Vagina (tissue), 2 donors: ENCODE measurements around the gene KCNH2. TPM values are rescaled to one million over a fixed set of nuclear protein-coding genes. Genes with fewer than 3 reads are reported as not detected.

Experiments
- DNase-seq, 2 donors: peaks; one replicate each; pipeline ENCODE4 v3.0.0-alpha.2; 2017; ENCODE audit errors: extremely low spot score in 2 of 2
- H3K27ac ChIP-seq: fragments of 200-600 bp; sonication (generic); one replicate; pipeline ENCODE4 v1.5.1; 2019
- H3K27me3 ChIP-seq: fragments of 200-600 bp; sonication (generic); one replicate; pipeline ENCODE4 v1.5.1; 2019
- H3K36me3 ChIP-seq, 2 donors: fragments of 200-600 bp; sonication (generic); one replicate each; pipeline ENCODE4 v1.5.1; 2017 to 2019
- H3K4me1 ChIP-seq: fragments of 200-600 bp; sonication (generic); one replicate; pipeline ENCODE4 v1.5.1; 2019
- H3K4me3 ChIP-seq, 2 donors: fragments of 200-600 bp; sonication (generic); 1 replicate in 1 of 2; 2 replicates in 1 of 2; pipeline ENCODE4 v1.5.1; 2016 to 2019
- H3K9me3 ChIP-seq: fragments of 200-600 bp; sonication (generic); one replicate; pipeline ENCODE4 v1.5.1; 2019
- CTCF ChIP-seq, 3 experiments: fragments of 450-650 bp in 2 of 3; fragments of 200-600 bp in 1 of 3; sonication (generic) in 1 of 3; IDR thresholded peaks; one replicate each; pipeline ENCODE4 v1.5.1; 2017 to 2019; ENCODE audit warnings: antibody characterized with exemption in 3 of 3, mild to moderate bottlenecking in 2 of 3, moderate library complexity in 2 of 3
- POLR2A ChIP-seq, 2 donors: fragments of 450-650 bp; IDR thresholded peaks; one replicate each; pipeline ENCODE4 v1.6.1; 2017; ENCODE audit warnings: antibody characterized with exemption in 2 of 2, mild to moderate bottlenecking in 2 of 2, moderate library complexity in 2 of 2
- POLR2AphosphoS5 ChIP-seq, 2 donors: sonication (generic); formaldehyde crosslinking; IDR thresholded peaks; one replicate each; pipeline ENCODE4 v1.9.0; 2017; ENCODE audit warnings: antibody characterized with exemption in 2 of 2, mild to moderate bottlenecking in 2 of 2, low read depth in 1 of 2; ENCODE audit not compliant: insufficient read depth in 1 of 2
- intact Hi-C: fragments of 100-400 bp; cut with DNase I; formaldehyde crosslinking; loops from one replicate; pipeline ENCODE4 v1.15.1; 2023
- total RNA-seq: library from RNA; depleted of rRNA; stranded (reverse); fragments of >200 nt; gene quantifications from one replicate; pipeline ENCODE4 v1.2.3, GENCODE V29; 2016

KCNH2 gene
- total RNA-seq, 1 donor from 2014 or later: 6.4 TPM

GRCh38 chr7:150939052-150939451 is 39.1 kb downstream of the KCNH2 start:
- Histone ChIP-seq H3K4me1 (peaks cover 9% of the 10 kb centered on the region), H3K27ac (no peak overlapping the region), H3K36me3 (no peaks in the 10 kb centered on the region), H3K27me3 (no peaks in the 10 kb centered on the region), H3K4me3 (no peak overlapping the region), H3K9me3 (no peaks in the 10 kb centered on the region)
- intact Hi-C loops: no loop called here
- DNase-seq: no peak
- TF ChIP-seq CTCF (IDR thresholded peaks at IDR 0.05): no peak
- TF ChIP-seq POLR2A (IDR thresholded peaks at IDR 0.05): no peak
- no peak for TF ChIP-seq POLR2AphosphoS5 (IDR thresholded peaks at IDR 0.05; ENCODE audit: insufficient read depth in 1 of 2, low read depth in 1 of 2)

- H3K4me1 ChIP-seq: peaks cover 9% of the 10 kb centered on the region
- DNase-seq: no peak
- H3K9me3 ChIP-seq: no peaks in the 10 kb centered on the region
- H3K27ac ChIP-seq: no peak overlapping the region
- no peaks in the 10 kb centered on the region for H3K27me3 ChIP-seq
- no peaks in the 10 kb centered on the region for H3K36me3 ChIP-seq
- no peak for TF ChIP-seq POLR2AphosphoS5 (IDR thresholded peaks at IDR 0.05; ENCODE audit: insufficient read depth in 1 of 2, low read depth in 1 of 2)
- no peak for TF ChIP-seq POLR2A (IDR thresholded peaks at IDR 0.05)
- H3K4me3 ChIP-seq: no peak overlapping the region
- intact Hi-C loops: no loop called here
These were observed 39.6 kb downstream of the KCNH2 start for GRCh38 chr7:150938566-150938965.

GRCh38 chr7:150937848-150938561 is 40.1 kb downstream of the KCNH2 start:
- no peak for TF ChIP-seq POLR2AphosphoS5 (IDR thresholded peaks at IDR 0.05; ENCODE audit: insufficient read depth in 1 of 2, low read depth in 1 of 2)
- no peak for TF ChIP-seq CTCF (IDR thresholded peaks at IDR 0.05)
- no peak for TF ChIP-seq POLR2A (IDR thresholded peaks at IDR 0.05)
- peaks cover 9% of the 10 kb centered on the region for H3K4me1 ChIP-seq
- H3K9me3 ChIP-seq: no peaks in the 10 kb centered on the region
- no peak for DNase-seq
- intact Hi-C loops: no loop called here
- no peak overlapping the region for H3K4me3 ChIP-seq
- no peak overlapping the region for H3K27ac ChIP-seq
- H3K36me3 ChIP-seq: no peaks in the 10 kb centered on the region
- no peaks in the 10 kb centered on the region for H3K27me3 ChIP-seq

- intact Hi-C loops: no loop called here
- TF ChIP-seq POLR2AphosphoS5 (IDR thresholded peaks at IDR 0.05; ENCODE audit: insufficient read depth in 1 of 2, low read depth in 1 of 2) (no peak), CTCF (IDR thresholded peaks at IDR 0.05) (no peak), POLR2A (IDR thresholded peaks at IDR 0.05) (no peak)
- H3K9me3 ChIP-seq: no peaks in the 10 kb centered on the region
- no peaks in the 10 kb centered on the region for H3K27me3 ChIP-seq
- H3K4me1 ChIP-seq: peaks cover 9% of the 10 kb centered on the region
- H3K4me3 ChIP-seq: no peak overlapping the region
- no peaks in the 10 kb centered on the region for H3K36me3 ChIP-seq
- no peak overlapping the region for H3K27ac ChIP-seq
- no peak for DNase-seq
These were observed 42.1 kb downstream of the KCNH2 start for GRCh38 chr7:150936018-150936417.

- no peaks in the 10 kb centered on the region for H3K27me3 ChIP-seq
- H3K36me3 ChIP-seq: no peaks in the 10 kb centered on the region
- TF ChIP-seq CTCF (IDR thresholded peaks at IDR 0.05) (no peak), POLR2A (IDR thresholded peaks at IDR 0.05) (no peak)
- peaks cover 9% of the 10 kb centered on the region for H3K4me1 ChIP-seq
- H3K9me3 ChIP-seq: no peaks in the 10 kb centered on the region
- intact Hi-C loops: no loop called here
- no peak overlapping the region for H3K27ac ChIP-seq
- DNase-seq: no peak
- H3K4me3 ChIP-seq: no peak overlapping the region
These were observed 43.0 kb downstream of the KCNH2 start for GRCh38 chr7:150935149-150935548.
